ENCODE data around the gene NGF. TPM values are rescaled to one million over a fixed set of nuclear protein-coding genes. Genes with fewer than 3 reads are reported as not detected.

The NGF gene
- total and polyA plus RNA-seq, 2 experiments from 2014 or later: 0.37 to 2.6 TPM

DNA sequence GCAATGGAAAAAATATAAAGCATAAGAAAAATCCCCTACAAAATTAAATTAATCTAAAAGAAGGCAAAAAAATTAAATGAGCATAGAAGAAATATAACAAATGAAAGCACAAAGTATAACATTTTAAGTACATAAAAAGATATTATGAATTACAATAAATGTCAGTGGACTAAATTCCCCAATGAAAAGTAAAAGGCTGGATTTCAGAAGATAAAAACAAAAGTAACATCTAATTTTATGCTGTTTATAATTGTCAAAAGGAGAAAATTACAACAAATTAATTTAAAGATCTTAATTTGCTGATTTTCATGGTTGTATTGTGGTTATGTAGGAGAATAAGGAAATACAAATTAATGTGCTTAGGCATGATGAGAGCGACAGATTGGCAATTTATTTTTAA, 92.8 kb downstream of the NGF start:
- 96% methylated on average over 1 of the region's 1 CpG for WGBS (ENCODE audit: low lambda C conversion rate, missing lambda C conversion rate)

DNA sequence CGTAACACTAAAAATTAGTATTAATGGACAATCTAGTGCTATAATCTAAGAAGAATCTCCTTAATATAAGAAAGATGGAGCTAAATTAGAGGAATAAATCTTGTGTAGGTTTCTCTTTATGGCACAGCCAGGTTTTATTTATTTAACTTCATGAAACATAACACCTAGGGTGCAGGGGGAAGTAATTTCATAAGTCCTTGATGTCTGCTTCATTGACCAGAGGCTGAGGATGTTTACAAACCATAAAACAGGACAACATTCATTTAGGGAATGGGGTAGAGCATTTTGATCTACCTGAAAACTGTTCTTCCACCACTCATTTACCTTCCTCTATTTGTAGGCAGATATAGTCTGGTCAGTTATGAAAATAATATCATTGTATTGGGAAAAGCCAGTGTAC, 95.5 kb downstream of the NGF start:
- no peak overlapping the region for H2AFZ ChIP-seq
- H3K27me3 ChIP-seq: no peaks in the 10 kb centered on the region
- no peaks in the 10 kb centered on the region for H3K9me2 ChIP-seq (replicated peaks; ENCODE audit: insufficient read depth)
- H3K9me3 ChIP-seq (ENCODE audit: low read depth): no peaks in the 10 kb centered on the region
- no peaks in the 10 kb centered on the region for H4K20me1 ChIP-seq (ENCODE audit: insufficient read depth, poor library complexity, severe bottlenecking)
- TF ChIP-seq EZH2phosphoT487 (IDR thresholded peaks at IDR 0.05; ENCODE audit: low read depth, severe bottlenecking, unreplicated experiment) (no peak), EZH2 (IDR thresholded peaks at IDR 0.05; ENCODE audit: borderline replicate concordance) (no peak)
- TF ChIP-seq, protein P1, sequence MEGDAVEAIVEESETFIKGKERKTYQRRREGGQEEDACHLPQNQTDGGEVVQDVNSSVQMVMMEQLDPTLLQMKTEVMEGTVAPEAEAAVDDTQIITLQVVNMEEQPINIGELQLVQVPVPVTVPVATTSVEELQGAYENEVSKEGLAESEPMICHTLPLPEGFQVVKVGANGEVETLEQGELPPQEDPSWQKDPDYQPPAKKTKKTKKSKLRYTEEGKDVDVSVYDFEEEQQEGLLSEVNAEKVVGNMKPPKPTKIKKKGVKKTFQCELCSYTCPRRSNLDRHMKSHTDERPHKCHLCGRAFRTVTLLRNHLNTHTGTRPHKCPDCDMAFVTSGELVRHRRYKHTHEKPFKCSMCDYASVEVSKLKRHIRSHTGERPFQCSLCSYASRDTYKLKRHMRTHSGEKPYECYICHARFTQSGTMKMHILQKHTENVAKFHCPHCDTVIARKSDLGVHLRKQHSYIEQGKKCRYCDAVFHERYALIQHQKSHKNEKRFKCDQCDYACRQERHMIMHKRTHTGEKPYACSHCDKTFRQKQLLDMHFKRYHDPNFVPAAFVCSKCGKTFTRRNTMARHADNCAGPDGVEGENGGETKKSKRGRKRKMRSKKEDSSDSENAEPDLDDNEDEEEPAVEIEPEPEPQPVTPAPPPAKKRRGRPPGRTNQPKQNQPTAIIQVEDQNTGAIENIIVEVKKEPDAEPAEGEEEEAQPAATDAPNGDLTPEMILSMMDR (IDR thresholded peaks at IDR 0.05; ENCODE audit: poor library complexity): no peak
- no peaks in the 10 kb centered on the region for H3K4me1 ChIP-seq (ENCODE audit: insufficient read depth)
- H3K4me3 ChIP-seq: no peak overlapping the region
- 100% methylated on average over 1 of the region's 1 CpG for WGBS (ENCODE audit: low lambda C conversion rate, missing lambda C conversion rate)
- no peak overlapping the region for H3K4me2 ChIP-seq
- no peak for DNase-seq (ENCODE audit: low spot score)
- no peaks in the 10 kb centered on the region for H3K36me3 ChIP-seq (replicated peaks; ENCODE audit: insufficient read depth, low read depth)
- no peaks in the 10 kb centered on the region for H3K79me2 ChIP-seq
- H3K27ac ChIP-seq: no peak overlapping the region

More for the DNA sequence above, 92.8 kb downstream of the NGF start:
- Histone ChIP-seq H3K9me3 (ENCODE audit: low read depth) (no peaks in the 10 kb centered on the region), H3K4me1 (ENCODE audit: insufficient read depth) (no peaks in the 10 kb centered on the region), H3K27me3 (no peaks in the 10 kb centered on the region), H3K27ac (no peak overlapping the region), H3K4me2 (no peak overlapping the region), H3K9me2 (replicated peaks; ENCODE audit: insufficient read depth) (no peaks in the 10 kb centered on the region), H2AFZ (no peak overlapping the region), H3K36me3 (replicated peaks; ENCODE audit: insufficient read depth, low read depth) (no peaks in the 10 kb centered on the region), H3K4me3 (no peak overlapping the region), H3K79me2 (no peaks in the 10 kb centered on the region), H4K20me1 (ENCODE audit: insufficient read depth, poor library complexity, severe bottlenecking) (no peaks in the 10 kb centered on the region)
- TF ChIP-seq EZH2 (IDR thresholded peaks at IDR 0.05; ENCODE audit: borderline replicate concordance): no peak
- TF ChIP-seq, protein P1 (IDR thresholded peaks at IDR 0.05; ENCODE audit: poor library complexity): no peak
- no peak for TF ChIP-seq EZH2phosphoT487 (IDR thresholded peaks at IDR 0.05; ENCODE audit: low read depth, severe bottlenecking, unreplicated experiment)
- DNase-seq (ENCODE audit: low spot score): no peak

DNA sequence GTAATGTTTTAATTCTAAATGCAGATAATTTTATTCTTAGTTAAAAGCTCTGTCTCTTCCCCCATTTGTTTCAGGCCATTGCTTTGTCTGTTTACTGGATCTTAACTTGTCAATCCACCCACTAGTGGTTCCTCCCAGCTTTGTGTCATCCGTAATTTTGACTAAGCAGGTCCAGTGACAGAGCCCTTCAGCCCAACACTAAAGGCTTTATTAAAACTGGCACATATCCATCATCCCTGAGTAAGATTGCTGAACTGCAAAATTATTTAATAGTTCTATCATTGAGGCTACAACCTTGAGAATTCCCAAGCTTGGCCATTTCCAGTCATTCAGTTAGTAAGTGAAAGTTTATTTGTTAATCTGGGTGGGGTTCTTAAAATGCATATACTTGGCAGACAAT, 96.7 kb downstream of the NGF start:
- no peaks in the 10 kb centered on the region for H3K4me1 ChIP-seq (ENCODE audit: insufficient read depth)

More for the DNA sequence above, 96.7 kb downstream of the NGF start:
- 93% methylated on average over 1 of the region's 1 CpG for WGBS (ENCODE audit: low lambda C conversion rate, missing lambda C conversion rate)
- Histone ChIP-seq H3K79me2 (no peaks in the 10 kb centered on the region), H3K9me2 (replicated peaks; ENCODE audit: insufficient read depth) (no peaks in the 10 kb centered on the region), H3K4me2 (no peak overlapping the region), H4K20me1 (ENCODE audit: insufficient read depth, poor library complexity, severe bottlenecking) (no peaks in the 10 kb centered on the region), H2AFZ (no peak overlapping the region), H3K36me3 (replicated peaks; ENCODE audit: insufficient read depth, low read depth) (no peaks in the 10 kb centered on the region), H3K27ac (no peak overlapping the region), H3K27me3 (no peaks in the 10 kb centered on the region), H3K4me3 (no peak overlapping the region), H3K9me3 (ENCODE audit: low read depth) (no peaks in the 10 kb centered on the region)
- TF ChIP-seq EZH2 (IDR thresholded peaks at IDR 0.05; ENCODE audit: borderline replicate concordance): no peak
- TF ChIP-seq, protein P1 (IDR thresholded peaks at IDR 0.05; ENCODE audit: poor library complexity): no peak
- TF ChIP-seq EZH2phosphoT487 (IDR thresholded peaks at IDR 0.05; ENCODE audit: low read depth, severe bottlenecking, unreplicated experiment): no peak
- DNase-seq (ENCODE audit: low spot score): no peak
